Pancreas (tissue), 10 donors: ENCODE data around the gene DMRT2. TPM values are rescaled to one million over a fixed set of nuclear protein-coding genes. Genes with fewer than 3 reads are reported as not detected.

Experiments
- ATAC-seq, 4 donors: fragments of 200-7000 bp; cut with Tn5 transposase; one replicate each; pipeline versions ENCODE4 v1.8.0 to v1.9.1; 2020; ENCODE audit warnings: mild to moderate bottlenecking in 4 of 4, moderate library complexity in 4 of 4
- DNase-seq, 6 donors: peaks; one replicate each; pipeline ENCODE4 v3.0.0-alpha.2; 2020
- FAIRE-seq: peaks from 2 replicates; lab custom pipeline; 2012; peaks lifted over from hg19 to GRCh38; lab: Jason Lieb, UNC
- H3K27ac ChIP-seq, 4 donors: fragments of 200-600 bp; sonication (generic); 1 replicate in 3 of 4; 2 replicates in 1 of 4; pipeline versions ENCODE4 v1.5.0 to v1.8.0; 2020
- H3K27me3 ChIP-seq, 4 donors: fragments of 200-600 bp; one replicate each; pipeline ENCODE4 v1.8.0; 2021
- H3K36me3 ChIP-seq, 3 donors: fragments of 200-600 bp; sonication (generic) in 1 of 3; one replicate each; pipeline versions ENCODE4 v1.5.0 to v1.8.0; 2020 to 2021
- H3K4me1 ChIP-seq, 3 donors: fragments of 200-600 bp; one replicate each; pipeline ENCODE4 v1.8.0; 2021
- H3K4me3 ChIP-seq, 4 donors: fragments of 200-600 bp; sonication (generic) in 2 of 4; one replicate each; pipeline versions ENCODE4 v1.5.0 to v1.8.0; 2020 to 2021
- H3K9me3 ChIP-seq, 4 donors: fragments of 200-600 bp; one replicate each; pipeline ENCODE4 v1.8.0; 2021
- CTCF ChIP-seq, 4 donors: fragments of 200-600 bp; sonication (generic) in 3 of 4; IDR thresholded peaks; one replicate each; pipeline versions ENCODE4 v1.5.0 to v1.8.0; 2021; ENCODE audit warnings: antibody characterized with exemption in 4 of 4
- WGBS, 2 donors: extraction: QIAGEN DNeasy Blood & Tissue Kit; methylation state at CpG; one replicate each; pipeline ENCODE4 v1.1.7; 2013; 5-methylcytosine and 5-hydroxymethylcytosine counted together
- intact Hi-C, 3 donors: fragments of 100-400 bp; cut with DNase I; formaldehyde crosslinking; loops; one replicate each; pipeline versions ENCODE4 v1.11.1 to v1.14.2; 2022
- polyA plus RNA-seq, 2 donors: library from polyadenylated mRNA; stranded (reverse); fragments of 200-250 nt; gene quantifications; one replicate each; pipeline ENCODE4 v1.2.3, GENCODE V29; 2013
- total RNA-seq, 6 donors: library from RNA; stranded (reverse); fragmentation: NEBNext Ultra II Directional in 4 of 6; extraction: Animal tissue kit (Norgen Biotek cat#: 25700) in 4 of 6; gene quantifications; one replicate each; pipeline versions ENCODE4 v1.2.1 to v1.2.4, GENCODE V29; 2021 to 2023
- donor health status: healthy with polysubstance abuse.
- donor health status: DM: no; HTN: no; CAD: no; lungs with moderate emphysema.
- donor health status: DM: no; HTN: no; CAD: no.
- donor health status: control.
- donor health status: control.
- donor health status: Bipolar disorder and iron deficiency.
- donor health status: DM: yes; HTN: yes; CAD: no.
- donor health status: DM: no; HTN: no; CAD: no.
- donor health status: DM: no; HTN: no; CAD: no.
- donor health status: DM: yes; HTN: yes; CAD: no.

DMRT2 gene
- total and polyA plus RNA-seq, 8 donors, result 0.07 to 0.14 TPM; not detected in 6

- WGBS, 2 donors, result 14 to 15% methylated on average over 15 of the region's 15 CpGs
- H3K4me3 ChIP-seq, result no peak overlapping the region
- no peaks in the 10 kb centered on the region for H3K36me3 ChIP-seq
- DNase-seq (no peak), FAIRE-seq (no peak), ATAC-seq (no peak)
- peaks cover 14 to 79% (median 18%) of the 10 kb centered on the region in 4 donors for H3K27me3 ChIP-seq
- H3K27ac ChIP-seq, result no peak overlapping the region
- intact Hi-C loops, result no loop called here
- TF ChIP-seq CTCF (IDR thresholded peaks at IDR 0.05), result no peak
- peaks cover 0 to 12% (median 9%) of the 10 kb centered on the region in 3 donors for H3K4me1 ChIP-seq
- no peaks in the 10 kb centered on the region for H3K9me3 ChIP-seq
These were observed 1.3 kb upstream of the DMRT2 start for GRCh38 chr9:1048811-1049210.

GRCh38 chr9:1049641-1050040 lies 516 bp upstream of the DMRT2 start:
- Histone ChIP-seq H3K4me1 (peaks cover 0 to 12% (median 9%) of the 10 kb centered on the region in 3 donors), H3K36me3 (no peaks in the 10 kb centered on the region), H3K4me3 (peak overlapping the region in 1 of 4 donors; percentile 37), H3K27me3 (peaks cover 14 to 81% (median 21%) of the 10 kb centered on the region in 4 donors), H3K9me3 (no peaks in the 10 kb centered on the region), H3K27ac (no peak overlapping the region)
- FAIRE-seq (no peak), DNase-seq (no peak), ATAC-seq (no peak)
- WGBS, 2 donors, result 4% methylated on average over 12 of the region's 12 CpGs
- no peak for TF ChIP-seq CTCF (IDR thresholded peaks at IDR 0.05)
- intact Hi-C loops, result no loop called here

GRCh38 chr9:1051210-1051583 lies 1.0 kb downstream of the DMRT2 start:
- 34 to 36% methylated on average over 13 of the region's 13 CpGs for WGBS, 2 donors
- intact Hi-C loops, result no loop called here
- Histone ChIP-seq H3K4me3 (peak overlapping the region in 2 of 4 donors; percentile 11 to 36), H3K4me1 (peaks cover 0 to 12% (median 9%) of the 10 kb centered on the region in 3 donors), H3K27ac (no peak overlapping the region), H3K36me3 (no peaks in the 10 kb centered on the region), H3K27me3 (peaks cover 8 to 80% (median 16%) of the 10 kb centered on the region in 4 donors), H3K9me3 (no peaks in the 10 kb centered on the region)
- no peak for TF ChIP-seq CTCF (IDR thresholded peaks at IDR 0.05)
- ATAC-seq (no peak), FAIRE-seq (no peak), DNase-seq (no peak)

GRCh38 chr9:1051584-1052275 lies 1.6 kb downstream of the DMRT2 start:
- H3K27me3 ChIP-seq, result peaks cover 8 to 74% (median 15%) of the 10 kb centered on the region in 4 donors

More at GRCh38 chr9:1051584-1052275, 1.6 kb downstream of the DMRT2 start:
- intact Hi-C loops, result no loop called here
- no peak overlapping the region for H3K27ac ChIP-seq
- ATAC-seq (peak; percentile 43 to 74 (median 62)), FAIRE-seq (no peak), DNase-seq (peak; percentile 48 to 89 (median 65))
- H3K9me3 ChIP-seq, result no peaks in the 10 kb centered on the region
- H3K4me3 ChIP-seq, result peak overlapping the region; percentile 11 to 36 (median 16)
- H3K36me3 ChIP-seq, result no peaks in the 10 kb centered on the region
- TF ChIP-seq CTCF (IDR thresholded peaks at IDR 0.05), result peak in 1 of 4 donors; percentile 7
- 1 to 2% methylated on average over 55 to 90 of the region's 90 CpGs for WGBS, 2 donors
- peaks cover 0 to 12% (median 9%) of the 10 kb centered on the region in 3 donors for H3K4me1 ChIP-seq
